IPS-11a (cell line): ENCODE results near the gene MTG2.

ENCODE experiments used
- H3K4me3 ChIP-seq: one replicate; pipeline ENCODE4 v1.5.1; 2013; ENCODE audit warnings: low read depth, low read length, control low read depth

MTG2 gene

GRCh38 chr20:62216636-62217566 is 34.1 kb downstream of the MTG2 start:
- H3K4me3 ChIP-seq = no peak overlapping the region

GRCh38 chr20:62217913-62218773 is 35.3 kb downstream of the MTG2 start:
- H3K4me3 ChIP-seq = no peak overlapping the region

GRCh38 chr20:62219101-62219991 is 36.5 kb downstream of the MTG2 start:
- peak overlapping the region; percentile 37 for H3K4me3 ChIP-seq

DNA sequence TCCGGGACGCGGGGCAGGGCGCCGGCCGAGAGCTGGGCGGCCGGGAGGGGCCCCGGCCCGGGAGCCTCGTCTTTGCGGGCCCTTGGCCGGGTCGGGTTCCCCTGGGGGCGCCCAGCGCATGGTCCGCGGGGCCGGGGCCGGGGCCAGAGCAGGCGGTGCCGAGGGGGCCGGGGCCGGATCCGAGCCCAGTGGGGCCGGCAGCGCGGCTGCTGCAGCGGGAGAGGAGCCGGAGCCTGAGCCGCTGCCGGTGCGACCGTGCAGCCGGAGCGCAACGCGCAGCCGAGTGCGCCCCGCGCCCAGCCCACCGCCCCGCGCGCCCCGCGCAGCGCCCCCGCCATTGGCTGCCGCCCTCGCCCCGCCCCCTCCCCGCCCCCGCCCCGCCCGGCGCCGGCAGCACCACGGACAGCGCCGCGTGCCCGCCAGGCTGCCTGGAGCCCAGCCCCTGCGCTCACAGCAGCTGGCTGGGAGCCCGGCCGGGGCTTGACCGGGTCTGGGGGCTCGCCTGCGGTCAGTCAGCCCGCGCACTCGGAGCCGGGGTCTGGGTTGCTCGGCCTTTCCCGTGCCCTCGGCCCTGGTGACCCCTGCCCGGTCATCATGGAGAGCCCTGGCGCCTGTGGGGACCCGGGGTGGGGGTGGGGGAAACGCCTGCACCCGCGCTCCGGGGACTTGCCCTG is 37.3 kb downstream of the MTG2 start, which contains the start of gene HRH3:
Gene HRH3 (minus strand): TSS at position 287 of the 674 bp plus-strand sequence. CDS start 308 bp downstream, outside the sequence.
- H3K4me3 ChIP-seq = peak within 1 kb of the TSS; percentile 37

GRCh38 chr20:62220666-62221568 is 38.1 kb downstream of the MTG2 start:
- peak overlapping the region; percentile 28 for H3K4me3 ChIP-seq

DNA sequence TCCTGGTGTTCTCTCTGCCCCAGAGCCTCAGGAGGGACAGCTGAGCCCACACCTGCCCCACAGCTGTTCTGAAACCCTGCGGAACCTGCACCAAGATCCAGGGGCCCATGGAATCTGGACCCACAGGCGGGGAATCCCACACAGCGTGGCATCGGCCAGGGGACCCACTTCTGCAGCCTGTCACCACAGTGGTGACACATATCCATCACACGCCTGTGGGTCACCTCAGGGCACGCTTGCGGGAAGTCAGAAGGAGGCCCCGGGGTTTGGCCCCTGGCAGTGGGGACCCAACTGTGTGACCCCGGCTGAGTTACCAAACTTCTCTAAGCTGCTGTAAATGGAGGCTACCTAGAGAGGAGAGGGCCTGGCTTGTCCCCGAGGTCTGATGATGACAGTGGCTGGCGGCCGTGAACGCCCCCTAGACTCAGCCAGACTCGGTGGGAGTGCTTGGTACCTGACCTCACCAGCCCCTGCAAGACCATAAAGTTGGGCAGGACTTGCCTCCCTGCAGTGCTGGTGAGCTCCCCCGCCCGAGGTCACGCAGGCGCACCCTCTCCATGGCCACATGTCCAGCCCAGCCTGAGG is 39.5 kb downstream of the MTG2 start:
- H3K4me3 ChIP-seq = no peak overlapping the region

DNA sequence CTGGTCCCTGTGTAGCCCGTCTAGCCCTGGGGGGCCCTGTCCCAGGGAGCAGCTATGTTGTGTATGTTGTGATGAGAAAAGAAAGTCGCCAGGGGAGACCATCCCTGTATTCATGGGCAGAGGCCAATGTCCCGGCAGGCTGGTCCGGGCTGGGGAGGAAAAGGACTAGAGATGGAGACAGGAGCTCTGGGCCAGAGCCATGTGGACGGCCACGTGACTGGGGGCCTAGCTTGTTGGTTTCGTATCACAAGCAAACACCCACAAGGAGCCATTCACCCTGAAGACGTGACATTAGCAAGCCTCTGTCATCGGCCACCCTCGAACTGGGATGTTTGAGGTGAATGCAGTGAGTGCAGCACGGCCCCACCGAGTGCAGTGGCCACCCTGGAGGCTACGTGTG is 40.1 kb downstream of the MTG2 start:
- no peak overlapping the region for H3K4me3 ChIP-seq

DNA sequence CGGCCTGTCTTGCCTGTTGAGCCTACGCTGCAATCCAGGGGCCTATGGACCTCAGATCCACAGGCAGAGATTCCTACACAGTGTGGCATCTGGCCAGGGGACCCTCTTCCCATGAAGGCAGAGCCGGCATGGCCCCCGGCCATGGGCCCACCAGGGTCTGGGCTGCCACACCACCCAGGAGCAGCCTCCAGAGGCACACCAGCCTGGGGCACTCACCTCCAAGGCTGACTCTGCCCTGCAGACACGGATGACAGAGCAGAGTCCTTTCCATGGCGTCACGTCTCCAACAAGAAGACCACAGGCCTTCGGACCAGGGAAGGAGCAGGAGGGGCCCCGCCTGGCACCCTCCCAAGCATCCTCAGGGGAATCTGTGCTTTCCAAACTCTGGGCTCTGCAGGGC is 40.7 kb downstream of the MTG2 start:
- no peak overlapping the region for H3K4me3 ChIP-seq

- H3K4me3 ChIP-seq = no peak overlapping the region
These were observed 41.5 kb downstream of the MTG2 start for GRCh38 chr20:62224113-62224855.

DNA sequence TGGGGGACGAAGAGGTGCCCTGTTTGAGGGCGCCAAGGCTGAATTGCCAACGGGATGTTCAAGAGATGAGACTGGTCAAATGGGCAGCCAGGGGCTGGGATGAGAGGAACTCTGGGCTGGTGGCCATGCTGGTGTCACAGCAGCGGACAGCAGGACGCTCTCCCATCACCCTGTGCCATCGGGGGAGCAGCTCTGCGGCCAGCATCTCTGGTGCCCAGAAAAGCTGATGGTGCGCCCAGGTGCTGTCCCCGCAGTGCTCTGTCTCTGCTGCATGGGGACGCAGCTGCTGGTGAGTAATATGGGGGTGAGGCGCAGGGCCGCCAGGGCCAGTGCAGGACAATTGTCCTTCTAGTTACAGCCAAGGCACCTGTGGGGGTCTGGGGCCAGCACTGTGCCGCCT is 42.2 kb downstream of the MTG2 start:
- H3K4me3 ChIP-seq = no peak overlapping the region

- no peak overlapping the region for H3K4me3 ChIP-seq
These were observed 43.2 kb downstream of the MTG2 start for GRCh38 chr20:62225820-62226635.

DNA sequence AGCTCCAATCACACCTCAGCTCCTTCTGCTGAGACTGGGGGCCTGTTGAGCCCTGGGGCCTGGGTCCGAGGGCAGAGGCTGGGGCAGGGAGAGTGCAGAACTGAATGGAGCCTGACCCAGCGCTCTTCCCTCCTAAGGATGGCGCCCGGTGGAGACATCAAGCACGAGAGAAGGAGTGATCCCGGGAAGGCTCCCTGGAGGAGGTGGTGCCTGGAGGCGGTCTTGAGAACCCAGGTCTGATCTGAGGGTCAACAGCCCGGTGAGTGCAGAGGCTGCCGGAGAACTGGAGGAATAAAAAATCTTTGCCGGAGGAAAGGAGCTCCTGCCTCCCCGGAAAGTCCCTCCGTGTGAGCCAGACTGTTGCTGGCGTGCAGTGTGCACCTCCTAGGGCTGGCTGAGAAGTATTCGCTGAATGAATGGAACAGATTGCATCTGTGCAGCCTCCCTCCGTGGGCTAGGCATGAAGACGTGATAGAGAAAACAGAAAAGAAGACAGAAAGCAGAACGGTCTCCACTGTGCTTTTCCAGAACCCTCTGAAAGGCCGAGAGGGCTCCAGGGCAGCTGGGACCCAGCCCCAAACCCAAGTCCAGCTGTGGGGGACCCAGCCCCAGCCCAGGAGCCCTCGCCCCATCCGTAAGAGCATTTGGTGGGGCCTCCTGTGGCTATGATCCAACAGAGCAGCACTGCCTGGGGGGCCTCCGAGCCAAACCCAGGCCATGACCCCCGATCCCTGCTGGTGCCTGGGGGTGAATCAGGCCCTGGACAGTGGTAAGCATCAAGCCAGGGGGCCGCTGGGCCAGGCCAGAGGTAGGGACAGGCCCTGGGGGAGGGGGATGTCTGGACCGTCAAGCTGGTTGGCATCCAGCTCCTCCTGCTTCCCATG is 44.1 kb downstream of the MTG2 start:
- H3K4me3 ChIP-seq = no peak overlapping the region

GRCh38 chr20:62227591-62227976 is 44.8 kb downstream of the MTG2 start:
- no peak overlapping the region for H3K4me3 ChIP-seq

GRCh38 chr20:62227977-62228958 is 45.4 kb downstream of the MTG2 start:
- H3K4me3 ChIP-seq = no peak overlapping the region

DNA sequence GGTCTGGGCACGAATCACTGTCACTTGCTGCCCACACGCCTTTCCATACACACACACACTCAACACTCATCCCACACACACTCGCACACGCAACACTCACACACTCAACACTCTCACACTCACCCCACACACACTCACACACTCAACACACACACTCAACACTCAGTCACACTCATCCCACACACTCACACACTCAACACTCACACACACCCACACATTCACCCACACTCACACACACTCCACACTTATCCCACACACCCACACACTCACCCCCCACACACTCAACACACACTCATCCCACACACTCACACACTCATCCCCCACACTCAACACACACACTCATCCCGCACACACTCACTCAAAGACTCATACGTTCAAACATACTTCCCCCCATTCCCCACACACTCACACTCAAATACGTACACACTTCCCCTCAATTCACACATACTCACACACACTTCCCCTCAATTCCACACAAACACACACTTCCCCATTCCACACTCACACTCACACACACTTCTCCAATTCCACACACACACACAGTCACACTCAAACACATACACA is 46.2 kb downstream of the MTG2 start:
- no peak overlapping the region for H3K4me3 ChIP-seq
